SIG-M5 treated with dmso at 0.1 percent for 504 hours (cell line): ENCODE measurements around the gene STMND1.

Source experiments
- DNase-seq: peaks from one replicate; lab custom pipeline; 2025; ENCODE audit not compliant: unreplicated experiment; lab: John Stamatoyannopoulos, UW

STMND1 gene

GRCh38 chr6:17157617-17158016 lies 55.8 kb downstream of the STMND1 start:
- no peak for DNase-seq

GRCh38 chr6:17159240-17159639 lies 57.4 kb downstream of the STMND1 start:
- DNase-seq = no peak

GRCh38 chr6:17161076-17161475 lies 59.2 kb downstream of the STMND1 start:
- DNase-seq = no peak

GRCh38 chr6:17165383-17165782 lies 63.5 kb downstream of the STMND1 start:
- DNase-seq = no peak

- DNase-seq = peak; percentile 9
These were observed 65.6 kb downstream of the STMND1 start for GRCh38 chr6:17167327-17167979.

- DNase-seq = no peak
These were observed 67.4 kb downstream of the STMND1 start for GRCh38 chr6:17169291-17169690.

- no peak for DNase-seq
These were observed 67.9 kb downstream of the STMND1 start for GRCh38 chr6:17169711-17170110.

GRCh38 chr6:17172836-17173470 lies 71.1 kb downstream of the STMND1 start:
- no peak for DNase-seq

GRCh38 chr6:17178326-17178725 lies 76.5 kb downstream of the STMND1 start:
- no peak for DNase-seq

- DNase-seq = no peak
These were observed 77.1 kb downstream of the STMND1 start for GRCh38 chr6:17178754-17179529.

GRCh38 chr6:17179530-17180073 lies 77.8 kb downstream of the STMND1 start:
- no peak for DNase-seq
